GM13976 (cell line): ENCODE results near the gene LRMDA.

Experiments used
- DNase-seq: peaks from one replicate; pipeline ENCODE4 v3.0.0; 2012; ENCODE audit warnings: low spot score
- in situ Hi-C: fragments of 300-500 bp; cut with MboI; formaldehyde crosslinking; loops from one replicate; pipeline ENCODE4 v1.12.0; 2022; ENCODE audit warnings: low sequenced_read_pairs, mixed read lengths, inconsistent platforms; ENCODE audit not compliant: unreplicated experiment
- TF ChIP-seq, protein P1 (sequence below): IDR thresholded peaks from 2 replicates; pipeline ENCODE4 v1.5.1; 2012; ENCODE audit warnings: borderline replicate concordance, mild to moderate bottlenecking; ENCODE audit not compliant: insufficient read depth; ENCODE audit errors: extremely low read depth, missing control alignments, control extremely low read depth

LRMDA gene

GRCh38 chr10:76248649-76249200 lies 817.3 kb downstream of the LRMDA start:
- in situ Hi-C loops: no loop called here
- DNase-seq: no peak

DNA sequence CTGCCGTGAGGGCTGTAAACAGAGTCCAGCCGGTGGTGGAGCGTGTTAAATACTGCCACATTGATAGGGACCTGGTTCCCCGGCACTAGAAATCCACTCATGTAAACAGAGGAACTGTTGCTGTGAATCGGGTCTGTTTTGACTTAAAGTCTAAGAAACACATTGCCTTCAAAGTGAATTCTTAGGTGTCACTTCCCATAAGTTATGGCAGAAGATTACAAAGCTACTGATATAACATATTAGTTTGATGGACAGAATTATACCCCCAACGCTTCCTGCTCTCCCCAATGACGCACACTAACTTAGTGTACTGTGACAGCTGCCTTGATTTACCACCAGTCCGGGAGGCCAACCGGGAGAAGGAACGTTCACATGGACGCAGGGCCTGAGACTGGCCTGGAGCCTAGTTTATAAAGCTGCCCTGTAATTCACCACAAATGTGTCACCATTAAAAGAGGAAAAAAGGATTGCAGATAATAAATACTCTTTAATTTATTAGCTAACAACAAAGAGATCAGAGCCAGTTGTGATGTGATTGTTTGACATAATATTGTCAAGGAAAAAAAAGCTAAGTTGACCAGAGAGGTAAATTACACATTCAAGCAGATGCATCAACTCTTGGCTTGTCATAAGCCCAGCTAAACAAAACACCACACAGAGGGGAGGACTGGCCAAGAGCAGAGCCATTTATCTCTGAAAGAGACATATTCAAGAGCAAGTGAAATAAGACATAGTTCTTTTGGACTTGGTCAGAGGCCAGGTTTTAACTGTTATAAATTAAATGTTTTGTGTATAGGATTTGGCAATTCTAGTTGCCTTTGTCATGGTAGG lies 820.6 kb downstream of the LRMDA start:
- in situ Hi-C loops: no loop called here
- DNase-seq: no peak

More at GRCh38 chr10:76248649-76249200, 817.3 kb downstream of the LRMDA start:
- TF ChIP-seq, protein P1, sequence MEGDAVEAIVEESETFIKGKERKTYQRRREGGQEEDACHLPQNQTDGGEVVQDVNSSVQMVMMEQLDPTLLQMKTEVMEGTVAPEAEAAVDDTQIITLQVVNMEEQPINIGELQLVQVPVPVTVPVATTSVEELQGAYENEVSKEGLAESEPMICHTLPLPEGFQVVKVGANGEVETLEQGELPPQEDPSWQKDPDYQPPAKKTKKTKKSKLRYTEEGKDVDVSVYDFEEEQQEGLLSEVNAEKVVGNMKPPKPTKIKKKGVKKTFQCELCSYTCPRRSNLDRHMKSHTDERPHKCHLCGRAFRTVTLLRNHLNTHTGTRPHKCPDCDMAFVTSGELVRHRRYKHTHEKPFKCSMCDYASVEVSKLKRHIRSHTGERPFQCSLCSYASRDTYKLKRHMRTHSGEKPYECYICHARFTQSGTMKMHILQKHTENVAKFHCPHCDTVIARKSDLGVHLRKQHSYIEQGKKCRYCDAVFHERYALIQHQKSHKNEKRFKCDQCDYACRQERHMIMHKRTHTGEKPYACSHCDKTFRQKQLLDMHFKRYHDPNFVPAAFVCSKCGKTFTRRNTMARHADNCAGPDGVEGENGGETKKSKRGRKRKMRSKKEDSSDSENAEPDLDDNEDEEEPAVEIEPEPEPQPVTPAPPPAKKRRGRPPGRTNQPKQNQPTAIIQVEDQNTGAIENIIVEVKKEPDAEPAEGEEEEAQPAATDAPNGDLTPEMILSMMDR: no peak

DNA sequence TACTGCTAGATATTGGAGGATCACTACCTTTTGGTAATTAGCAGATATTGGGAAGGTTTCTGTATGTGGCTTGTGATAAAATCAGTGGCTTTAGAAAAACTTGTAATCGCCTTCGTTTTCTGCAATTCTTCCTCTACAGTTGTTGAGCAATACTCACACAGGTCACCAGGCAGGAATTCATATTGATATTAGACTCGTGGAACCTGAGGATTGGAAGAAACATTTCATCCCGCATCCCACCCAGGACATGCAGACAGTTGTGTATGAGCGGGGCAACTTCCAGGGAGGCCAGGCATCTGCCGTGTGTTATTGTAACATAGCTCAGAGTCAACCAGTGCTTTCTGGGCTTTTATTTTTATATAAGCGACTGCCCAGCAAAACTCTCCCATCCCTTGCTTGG lies 821.3 kb downstream of the LRMDA start:
- in situ Hi-C loops: no loop called here
- TF ChIP-seq, protein P1: no peak

More for the DNA sequence above, 820.6 kb downstream of the LRMDA start:
- TF ChIP-seq, protein P1: no peak

GRCh38 chr10:76255241-76255640 lies 823.8 kb downstream of the LRMDA start:
- TF ChIP-seq, protein P1: no peak
- DNase-seq: no peak
- in situ Hi-C loops: no loop called here

More for the DNA sequence above, 821.3 kb downstream of the LRMDA start:
- DNase-seq: no peak

DNA sequence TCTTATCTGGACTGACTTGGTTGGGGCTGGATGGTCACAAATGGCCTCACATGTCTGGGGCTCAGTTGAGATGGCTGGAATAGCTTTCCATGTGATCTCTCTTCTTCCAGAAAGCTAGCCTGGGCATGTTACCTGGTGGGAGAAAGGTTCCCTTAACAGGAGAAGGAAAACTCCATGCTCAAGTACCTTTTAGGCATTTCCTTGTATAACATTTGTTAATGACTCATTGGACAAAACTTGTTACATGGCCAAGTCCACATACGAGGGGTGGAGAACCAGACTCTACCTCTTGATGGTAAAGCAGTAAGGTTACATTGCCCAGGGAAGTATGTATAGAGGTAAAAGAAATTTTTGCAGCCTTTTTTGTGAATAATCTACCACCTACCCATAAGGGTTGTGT lies 826.4 kb downstream of the LRMDA start:
- TF ChIP-seq, protein P1: no peak
- no peak for DNase-seq
- in situ Hi-C loops: no loop called here

DNA sequence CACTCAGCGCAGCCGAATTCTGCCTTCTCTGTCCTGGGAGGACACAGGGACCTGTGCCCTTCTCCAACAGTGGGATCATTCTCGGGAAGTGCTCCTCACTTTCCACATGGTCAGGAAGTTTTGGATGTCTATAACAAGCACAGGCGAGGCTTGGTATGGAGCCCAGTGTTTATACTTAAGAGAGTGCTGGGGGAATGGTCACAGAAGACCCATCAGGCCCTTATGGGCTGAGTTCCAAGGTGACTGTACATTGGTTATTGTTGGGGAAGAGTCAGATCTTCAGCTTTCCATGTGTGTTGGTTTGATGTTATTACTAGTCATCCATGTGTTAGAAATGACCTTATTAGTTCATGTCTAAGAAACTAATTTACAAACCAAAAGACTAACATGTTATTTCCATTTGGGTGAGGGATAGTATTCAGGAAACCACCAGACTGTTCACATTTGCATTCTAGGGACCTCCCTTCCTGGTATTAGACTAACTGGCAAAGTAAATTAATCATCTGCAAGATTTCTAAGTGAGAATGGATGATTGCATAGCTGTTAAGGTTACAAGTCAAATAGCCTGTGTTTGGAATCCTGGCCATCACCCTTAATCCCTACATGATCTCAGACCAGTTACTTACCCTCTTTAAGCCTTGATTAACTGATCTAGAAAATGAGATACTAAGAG lies 834.2 kb downstream of the LRMDA start:
- in situ Hi-C loops: no loop called here
- TF ChIP-seq, protein P1: no peak
- no peak for DNase-seq
